Measurements from ENCODE around the gene HSD11B1. TPM values are rescaled to one million over a fixed set of nuclear protein-coding genes. Genes with fewer than 3 reads are reported as not detected.

Gene HSD11B1
- total RNA-seq, 4 donors from 2014 or later: 1.5 to 5.9 (median 4.0) TPM; not detected in 1

GRCh38 chr1:209727785-209728184 is 23.1 kb downstream of the HSD11B1 start:
- H3K36me3 ChIP-seq: no peaks in the 10 kb centered on the region
- WGBS, 2 donors: 80 to 92% methylated on average over 3 of the region's 3 CpGs
- H3K27ac ChIP-seq: no peak overlapping the region
- no peaks in the 10 kb centered on the region for H3K9me3 ChIP-seq
- no peak overlapping the region for H3K4me3 ChIP-seq
- H3K27me3 ChIP-seq: no peaks in the 10 kb centered on the region
- no peak for TF ChIP-seq CTCF (IDR thresholded peaks at IDR 0.05)
- no peak for TF ChIP-seq POLR2A (IDR thresholded peaks at IDR 0.05)
- DNase-seq: no peak
- intact Hi-C loops (cut with DNase I): no loop called here
- H3K4me1 ChIP-seq: peaks cover 0 to 12% (median 2%) of the 10 kb centered on the region in 3 donors

- H3K4me1 ChIP-seq: peaks cover 0 to 5% (median 0%) of the 10 kb centered on the region in 3 donors
- DNase-seq: no peak
- WGBS, 2 donors: 56 to 80% methylated on average over 1 of the region's 1 CpG
- intact Hi-C loops (cut with DNase I): no loop called here
- H3K27ac ChIP-seq: no peak overlapping the region
- H3K36me3 ChIP-seq: no peaks in the 10 kb centered on the region
- no peak for TF ChIP-seq CTCF (IDR thresholded peaks at IDR 0.05)
- no peak for TF ChIP-seq POLR2A (IDR thresholded peaks at IDR 0.05)
- H3K27me3 ChIP-seq: no peaks in the 10 kb centered on the region
- H3K4me3 ChIP-seq: no peak overlapping the region
- no peaks in the 10 kb centered on the region for H3K9me3 ChIP-seq
These were observed 23.8 kb downstream of the HSD11B1 start for GRCh38 chr1:209728466-209728865.

- H3K9me3 ChIP-seq: no peaks in the 10 kb centered on the region
- intact Hi-C loops (cut with DNase I): no loop called here
- H3K36me3 ChIP-seq: no peaks in the 10 kb centered on the region
- H3K4me1 ChIP-seq: peaks cover 0 to 2% (median 0%) of the 10 kb centered on the region in 3 donors
- WGBS, 2 donors: 64 to 75% methylated on average over 1 of the region's 1 CpG
- TF ChIP-seq POLR2A (IDR thresholded peaks at IDR 0.05) (no peak), CTCF (IDR thresholded peaks at IDR 0.05) (no peak)
- no peak overlapping the region for H3K27ac ChIP-seq
- H3K27me3 ChIP-seq: no peaks in the 10 kb centered on the region
- H3K4me3 ChIP-seq: no peak overlapping the region
- DNase-seq: no peak
These were observed 24.8 kb downstream of the HSD11B1 start for GRCh38 chr1:209729436-209729835.

- no peaks in the 10 kb centered on the region for H3K27me3 ChIP-seq
- H3K4me1 ChIP-seq: peaks cover 0 to 2% (median 0%) of the 10 kb centered on the region in 3 donors
- no peak overlapping the region for H3K27ac ChIP-seq
- H3K36me3 ChIP-seq: no peaks in the 10 kb centered on the region
- no peak for TF ChIP-seq CTCF (IDR thresholded peaks at IDR 0.05)
- TF ChIP-seq POLR2A (IDR thresholded peaks at IDR 0.05): no peak
- WGBS, 2 donors: 60 to 89% methylated on average over 1 of the region's 1 CpG
- no peak overlapping the region for H3K4me3 ChIP-seq
- no peak for DNase-seq
- intact Hi-C loops (cut with DNase I): no loop called here
- no peaks in the 10 kb centered on the region for H3K9me3 ChIP-seq
These were observed 28.1 kb downstream of the HSD11B1 start for GRCh38 chr1:209732725-209733124.

- 63 to 75% methylated on average over 3 of the region's 3 CpGs for WGBS, 2 donors
- H3K4me3 ChIP-seq: no peak overlapping the region
- H3K27ac ChIP-seq: peak overlapping the region in 1 of 4 donors; percentile 3
- intact Hi-C loops (cut with DNase I): no loop called here
- H3K9me3 ChIP-seq: no peaks in the 10 kb centered on the region
- TF ChIP-seq POLR2A (IDR thresholded peaks at IDR 0.05) (no peak), CTCF (IDR thresholded peaks at IDR 0.05) (no peak)
- no peaks in the 10 kb centered on the region for H3K27me3 ChIP-seq
- no peaks in the 10 kb centered on the region for H3K36me3 ChIP-seq
- DNase-seq: no peak
- H3K4me1 ChIP-seq: peaks cover 0 to 2% (median 0%) of the 10 kb centered on the region in 3 donors
These were observed 29.0 kb downstream of the HSD11B1 start for GRCh38 chr1:209733409-209734192.
